Measurements from ENCODE around the gene LRFN2.

LRFN2 gene

DNA sequence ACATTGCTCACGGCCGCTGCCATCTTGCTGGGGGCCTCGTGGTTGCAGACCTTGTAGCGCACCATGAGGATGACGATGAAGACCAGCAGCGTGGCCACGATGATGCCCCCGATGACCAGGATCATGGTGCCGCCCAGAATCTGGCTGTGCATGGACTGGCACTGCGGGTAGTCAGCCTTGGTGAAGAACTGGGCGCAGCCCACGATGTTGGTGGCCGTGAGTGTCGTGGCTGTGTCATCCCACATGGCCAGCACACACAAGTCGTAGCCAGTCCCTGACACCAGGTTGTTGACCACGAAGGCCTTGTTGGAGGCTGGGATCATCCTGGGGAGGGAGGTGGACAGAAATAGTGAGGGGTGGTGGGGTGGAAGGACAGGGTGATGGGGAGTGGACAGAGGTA, 194.6 kb downstream of the LRFN2 start:
- TF ChIP-seq, protein P1, sequence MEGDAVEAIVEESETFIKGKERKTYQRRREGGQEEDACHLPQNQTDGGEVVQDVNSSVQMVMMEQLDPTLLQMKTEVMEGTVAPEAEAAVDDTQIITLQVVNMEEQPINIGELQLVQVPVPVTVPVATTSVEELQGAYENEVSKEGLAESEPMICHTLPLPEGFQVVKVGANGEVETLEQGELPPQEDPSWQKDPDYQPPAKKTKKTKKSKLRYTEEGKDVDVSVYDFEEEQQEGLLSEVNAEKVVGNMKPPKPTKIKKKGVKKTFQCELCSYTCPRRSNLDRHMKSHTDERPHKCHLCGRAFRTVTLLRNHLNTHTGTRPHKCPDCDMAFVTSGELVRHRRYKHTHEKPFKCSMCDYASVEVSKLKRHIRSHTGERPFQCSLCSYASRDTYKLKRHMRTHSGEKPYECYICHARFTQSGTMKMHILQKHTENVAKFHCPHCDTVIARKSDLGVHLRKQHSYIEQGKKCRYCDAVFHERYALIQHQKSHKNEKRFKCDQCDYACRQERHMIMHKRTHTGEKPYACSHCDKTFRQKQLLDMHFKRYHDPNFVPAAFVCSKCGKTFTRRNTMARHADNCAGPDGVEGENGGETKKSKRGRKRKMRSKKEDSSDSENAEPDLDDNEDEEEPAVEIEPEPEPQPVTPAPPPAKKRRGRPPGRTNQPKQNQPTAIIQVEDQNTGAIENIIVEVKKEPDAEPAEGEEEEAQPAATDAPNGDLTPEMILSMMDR (conservative IDR thresholded peaks at IDR 0.05; ENCODE audit: low read length), result no peak
- no peak for TF ChIP-seq EZH2phosphoT487 (IDR thresholded peaks at IDR 0.05; ENCODE audit: borderline replicate concordance)
- peaks cover 26% of the 10 kb centered on the region for H3K4me1 ChIP-seq (ENCODE audit: insufficient read depth, low read length, poor library complexity, severe bottlenecking)
- no peak overlapping the region for H3K4me2 ChIP-seq (ENCODE audit: low read depth, low read length, poor library complexity, severe bottlenecking)
- H3K4me3 ChIP-seq (ENCODE audit: low read length, poor library complexity, severe bottlenecking), result no peak overlapping the region
- no peaks in the 10 kb centered on the region for H3F3A ChIP-seq (ENCODE audit: low read depth)
- no peaks in the 10 kb centered on the region for H3K27me3 ChIP-seq (ENCODE audit: insufficient read depth, low read length, poor library complexity, severe bottlenecking)
- H3K9ac ChIP-seq (ENCODE audit: low read depth, low read length, poor library complexity, severe bottlenecking), result no peak overlapping the region
- H2AFZ ChIP-seq (ENCODE audit: low read length), result no peak overlapping the region
- H4K20me1 ChIP-seq (ENCODE audit: insufficient read depth, low read length, poor library complexity, severe bottlenecking), result no peaks in the 10 kb centered on the region
- no peaks in the 10 kb centered on the region for H3K9me2 ChIP-seq (replicated peaks; ENCODE audit: low read depth, low read length)
- no peaks in the 10 kb centered on the region for H3K9me3 ChIP-seq (ENCODE audit: insufficient read depth, low read depth, low read length)
- H3K79me2 ChIP-seq (ENCODE audit: insufficient read depth, low read length), result no peaks in the 10 kb centered on the region
- H3K36me3 ChIP-seq (ENCODE audit: insufficient read depth, low read length), result no peaks in the 10 kb centered on the region

DNA sequence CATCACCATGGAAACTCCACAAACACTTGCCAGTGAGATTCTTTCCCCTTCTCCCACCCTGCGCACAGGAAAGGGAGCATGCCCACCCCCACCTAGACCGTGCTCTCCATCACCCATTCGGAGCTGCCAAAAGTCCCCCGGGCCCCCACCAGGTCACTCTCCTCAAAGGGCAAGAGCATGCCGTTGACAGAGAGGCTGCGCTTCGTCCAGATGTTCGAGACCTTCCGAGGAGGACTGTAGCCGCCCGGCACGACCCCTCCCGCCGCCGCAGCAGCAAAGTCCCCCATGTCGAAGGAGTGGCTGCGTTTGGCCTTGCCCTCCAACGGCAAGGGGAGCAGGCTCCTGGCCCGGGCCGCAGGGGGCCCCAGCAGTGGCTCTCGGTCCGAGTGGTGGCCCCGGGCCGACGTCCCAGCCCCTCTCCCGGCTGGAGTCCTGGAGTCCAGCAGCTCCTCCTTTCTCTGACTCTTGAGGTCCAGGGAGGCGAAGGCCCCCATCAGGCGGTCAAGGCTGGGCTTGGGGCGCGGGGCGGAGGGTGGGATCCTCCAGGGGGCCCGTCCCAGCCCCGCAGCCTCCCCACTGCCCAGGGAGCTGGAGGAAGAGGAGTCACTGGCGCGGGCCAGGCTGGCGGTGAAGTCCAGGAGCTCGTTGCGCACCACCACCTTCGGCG, 195.2 kb downstream of the LRFN2 start:
- no peaks in the 10 kb centered on the region for H4K20me1 ChIP-seq (ENCODE audit: insufficient read depth, low read length, poor library complexity, severe bottlenecking)
- no peaks in the 10 kb centered on the region for H3F3A ChIP-seq (ENCODE audit: low read depth)
- no peaks in the 10 kb centered on the region for H3K9me3 ChIP-seq (ENCODE audit: insufficient read depth, low read depth, low read length)
- H2AFZ ChIP-seq (ENCODE audit: low read length), result no peak overlapping the region
- H3K4me1 ChIP-seq (ENCODE audit: insufficient read depth, low read length, poor library complexity, severe bottlenecking), result peaks cover 32% of the 10 kb centered on the region
- H3K9me2 ChIP-seq (replicated peaks; ENCODE audit: low read depth, low read length), result no peaks in the 10 kb centered on the region
- no peak overlapping the region for H3K9ac ChIP-seq (ENCODE audit: low read depth, low read length, poor library complexity, severe bottlenecking)
- H3K79me2 ChIP-seq (ENCODE audit: insufficient read depth, low read length), result no peaks in the 10 kb centered on the region
- H3K4me3 ChIP-seq (ENCODE audit: low read length, poor library complexity, severe bottlenecking), result no peak overlapping the region
- H3K27me3 ChIP-seq (ENCODE audit: insufficient read depth, low read length, poor library complexity, severe bottlenecking), result no peaks in the 10 kb centered on the region
- no peak overlapping the region for H3K4me2 ChIP-seq (ENCODE audit: low read depth, low read length, poor library complexity, severe bottlenecking)
- H3K36me3 ChIP-seq (ENCODE audit: insufficient read depth, low read length), result no peaks in the 10 kb centered on the region
- TF ChIP-seq EZH2phosphoT487 (IDR thresholded peaks at IDR 0.05; ENCODE audit: borderline replicate concordance), result no peak
- TF ChIP-seq, protein P1 (conservative IDR thresholded peaks at IDR 0.05; ENCODE audit: low read length), result no peak

DNA sequence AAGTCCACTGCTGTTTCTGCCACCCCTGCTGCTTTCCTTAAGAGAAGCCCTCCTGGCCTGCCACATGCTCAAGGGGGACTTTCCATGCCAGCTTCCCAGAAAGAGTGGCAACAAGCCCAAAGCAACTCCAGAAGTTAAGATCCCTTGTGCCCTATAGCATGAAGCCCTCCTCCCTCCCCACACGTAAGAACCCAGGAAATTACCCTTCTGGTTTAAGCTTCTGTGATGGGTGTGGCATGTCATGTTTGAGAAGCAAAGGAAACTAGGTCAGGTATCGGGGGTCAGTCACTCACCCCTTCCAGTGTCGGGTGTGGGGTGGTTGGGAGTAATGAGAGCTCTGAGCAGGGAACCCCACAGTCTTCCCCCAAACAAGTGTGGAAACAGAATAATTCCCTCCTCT, 196.1 kb downstream of the LRFN2 start:
- Histone ChIP-seq H3K9me2 (replicated peaks; ENCODE audit: low read depth, low read length) (no peaks in the 10 kb centered on the region), H3K79me2 (ENCODE audit: insufficient read depth, low read length) (no peaks in the 10 kb centered on the region), H3K9ac (ENCODE audit: low read depth, low read length, poor library complexity, severe bottlenecking) (no peak overlapping the region), H3K4me2 (ENCODE audit: low read depth, low read length, poor library complexity, severe bottlenecking) (no peak overlapping the region), H3K4me3 (ENCODE audit: low read length, poor library complexity, severe bottlenecking) (no peak overlapping the region), H3F3A (ENCODE audit: low read depth) (no peaks in the 10 kb centered on the region), H3K27me3 (ENCODE audit: insufficient read depth, low read length, poor library complexity, severe bottlenecking) (no peaks in the 10 kb centered on the region), H4K20me1 (ENCODE audit: insufficient read depth, low read length, poor library complexity, severe bottlenecking) (no peaks in the 10 kb centered on the region), H3K9me3 (ENCODE audit: insufficient read depth, low read depth, low read length) (no peaks in the 10 kb centered on the region), H3K36me3 (ENCODE audit: insufficient read depth, low read length) (no peaks in the 10 kb centered on the region), H2AFZ (ENCODE audit: low read length) (no peak overlapping the region), H3K4me1 (ENCODE audit: insufficient read depth, low read length, poor library complexity, severe bottlenecking) (peaks cover 40% of the 10 kb centered on the region)
- TF ChIP-seq, protein P1 (conservative IDR thresholded peaks at IDR 0.05; ENCODE audit: low read length), result no peak
- TF ChIP-seq EZH2phosphoT487 (IDR thresholded peaks at IDR 0.05; ENCODE audit: borderline replicate concordance), result no peak

Measured in Loucy (cell line).